ENCODE results near the gene UGT1A8.
"Not testable (repeated sequence)": the region's sequence is repeated elsewhere in the genome, so short reads cannot be mapped to it uniquely, and the experiment has no call there.

- TF ChIP-seq CTCF (IDR thresholded peaks at IDR 0.05); POLR2AphosphoS5 (IDR thresholded peaks at IDR 0.05); POLR2A (IDR thresholded peaks at IDR 0.05; ENCODE audit: low read depth): not testable (repeated sequence)
Measured at GRCh38 chr2:233750689-233751088, 133.3 kb downstream of the UGT1A8 start.

All from esophagus muscularis mucosa (tissue), 3 donors.